Measurements from ENCODE around the gene KRTAP12-3. TPM values are rescaled to one million over a fixed set of nuclear protein-coding genes. Genes with fewer than 3 reads are reported as not detected.

KRTAP12-3 gene
- total RNA-seq, 3 donors from 2014 or later: not detected

- Histone ChIP-seq H3K9me3 (peaks cover 38 to 42% of the 10 kb centered on the region in 2 donors), H3K4me1 (no peaks in the 10 kb centered on the region), H3K27ac (no peak overlapping the region), H3K4me3 (no peak overlapping the region), H3K27me3 (peaks cover 0 to 17% of the 10 kb centered on the region in 2 donors), H3K36me3 (no peaks in the 10 kb centered on the region)
- TF ChIP-seq POLR2A (IDR thresholded peaks at IDR 0.05) (no peak), CTCF (IDR thresholded peaks at IDR 0.05) (no peak), POLR2AphosphoS5 (IDR thresholded peaks at IDR 0.05) (no peak)
- no peak for DNase-seq (ENCODE audit: low spot score in 2 of 2)
- intact Hi-C loops (cut with DNase I; ENCODE audit: low total_unique reads): no loop called here
These were observed 28.9 kb upstream of the KRTAP12-3 start for GRCh38 chr21:44628707-44629391.

- Histone ChIP-seq H3K4me1 (no peaks in the 10 kb centered on the region), H3K4me3 (no peak overlapping the region), H3K9me3 (peaks cover 29 to 30% of the 10 kb centered on the region in 2 donors), H3K27ac (no peak overlapping the region), H3K27me3 (peaks cover 0 to 17% of the 10 kb centered on the region in 2 donors), H3K36me3 (no peaks in the 10 kb centered on the region)
- intact Hi-C loops (cut with DNase I; ENCODE audit: low total_unique reads): no loop called here
- TF ChIP-seq POLR2AphosphoS5 (IDR thresholded peaks at IDR 0.05): no peak
- no peak for TF ChIP-seq POLR2A (IDR thresholded peaks at IDR 0.05)
- no peak for TF ChIP-seq CTCF (IDR thresholded peaks at IDR 0.05)
- DNase-seq (ENCODE audit: low spot score in 2 of 2): no peak
These were observed 27.3 kb upstream of the KRTAP12-3 start for GRCh38 chr21:44630440-44630839.

- no peak overlapping the region for H3K4me3 ChIP-seq
- peaks cover 0 to 8% of the 10 kb centered on the region in 2 donors for H3K27me3 ChIP-seq
- no peaks in the 10 kb centered on the region for H3K36me3 ChIP-seq
- no peaks in the 10 kb centered on the region for H3K4me1 ChIP-seq
- intact Hi-C loops (cut with DNase I; ENCODE audit: low total_unique reads): no loop called here
- no peak overlapping the region for H3K27ac ChIP-seq
- H3K9me3 ChIP-seq: peaks cover 29 to 30% of the 10 kb centered on the region in 2 donors
- DNase-seq (ENCODE audit: low spot score in 2 of 2): no peak
- TF ChIP-seq CTCF (IDR thresholded peaks at IDR 0.05) (no peak), POLR2AphosphoS5 (IDR thresholded peaks at IDR 0.05) (no peak), POLR2A (IDR thresholded peaks at IDR 0.05) (no peak)
These were observed 25.7 kb upstream of the KRTAP12-3 start for GRCh38 chr21:44632067-44632466.

GRCh38 chr21:44636209-44637017 is 21.3 kb upstream of the KRTAP12-3 start:
- Histone ChIP-seq H3K4me3 (no peak overlapping the region), H3K36me3 (no peaks in the 10 kb centered on the region), H3K27ac (no peak overlapping the region), H3K4me1 (no peaks in the 10 kb centered on the region), H3K27me3 (peaks cover 0 to 25% of the 10 kb centered on the region in 2 donors), H3K9me3 (peaks cover 13 to 21% of the 10 kb centered on the region in 2 donors)
- intact Hi-C loops (cut with DNase I; ENCODE audit: low total_unique reads): loop anchor here (5.0 kb wide), 1 partner anchor 106 kb away; no protein-coding TSS in a partner anchor
- DNase-seq (ENCODE audit: low spot score in 2 of 2): no peak
- no peak for TF ChIP-seq CTCF (IDR thresholded peaks at IDR 0.05)
- TF ChIP-seq POLR2A (IDR thresholded peaks at IDR 0.05): no peak
- no peak for TF ChIP-seq POLR2AphosphoS5 (IDR thresholded peaks at IDR 0.05)

Data from breast epithelium (tissue), 4 donors.